A549 (cell line): ENCODE data around the gene NSUN5. TPM values are rescaled to one million over a fixed set of nuclear protein-coding genes. Genes with fewer than 3 reads are reported as not detected.
"Not testable (repeated sequence)": the region's sequence is repeated elsewhere in the genome, so short reads cannot be mapped to it uniquely, and the experiment has no call there.

Source experiments
- ATAC-seq, 2 experiments: fragments of 200-7000 bp in 1 of 2; fragments of >200 bp in 1 of 2; cut with Nextera tagmentation in 1 of 2; cut with Tn5 transposase in 1 of 2; 3 replicates each; pipeline versions ENCODE4 v1.8.0 to v1.9.1; 2018 to 2020; ENCODE audit warnings: mild to moderate bottlenecking in 1 of 2, moderate library complexity in 1 of 2
- CTCF ChIA-PET: fragments of 300-600 bp; sonication (Branson Sonifier 250); formaldehyde crosslinking; extraction: SDS; loops from one replicate; lab custom pipeline; 2021; ENCODE audit warnings: antibody characterized with exemption, inconsistent platforms; lab: Yijun Ruan, JAX
- POLR2A ChIA-PET: fragments of 350-600 bp; formaldehyde crosslinking; extraction: SDS; loops from one replicate; lab custom pipeline; 2021; ENCODE audit warnings: antibody characterized with exemption, inconsistent platforms; lab: Yijun Ruan, JAX
- DNase-seq, 2 experiments: peaks; one replicate each; pipeline versions ENCODE4 v3.0.0 to v3.0.0-alpha.2; 2011 to 2016; ENCODE audit warnings: low read depth in 1 of 2, low spot score in 1 of 2
- FAIRE-seq: peaks from 2 replicates; lab custom pipeline; 2011; peaks lifted over from hg19 to GRCh38; lab: Jason Lieb, UNC
- H3K27ac ChIP-seq, 2 experiments: fragments of >200 bp; sonication (Bioruptor Twin); formaldehyde crosslinking; 3 replicates each; pipeline ENCODE4 v1.5.1; 2016 to 2017
- H3K4me1 ChIP-seq: fragments of >200 bp; sonication (Bioruptor Twin); formaldehyde crosslinking; 3 replicates; pipeline ENCODE4 v1.6.1; 2016
- H3K4me2 ChIP-seq: fragments of >200 bp; sonication (Bioruptor Twin); formaldehyde crosslinking; 3 replicates; pipeline ENCODE4 v1.6.1; 2016
- H3K4me3 ChIP-seq: fragments of >200 bp; sonication (Bioruptor Twin); formaldehyde crosslinking; 3 replicates; pipeline ENCODE4 v1.5.1; 2016
- H3K9me3 ChIP-seq: fragments of >200 bp; sonication (Bioruptor Twin); formaldehyde crosslinking; 3 replicates; pipeline ENCODE4 v1.6.1; 2016
- ESRRA ChIP-seq: fragments of 150-350 bp; IDR thresholded peaks from 2 replicates; pipeline ENCODE4 v1.6.1; 2014; ENCODE audit warnings: mild to moderate bottlenecking, low read length, borderline replicate concordance
- HOXA7 ChIP-seq: fragments of 250-450 bp; sonication (Bioruptor Pico); IDR thresholded peaks from 2 replicates; pipeline ENCODE4 v1.5.0; 2020; ENCODE audit warnings: mild to moderate bottlenecking, moderate library complexity
- HOXB5 ChIP-seq: fragments of 250-450 bp; sonication (Bioruptor Pico); IDR thresholded peaks from 2 replicates; pipeline ENCODE4 v1.5.0; 2020; ENCODE audit warnings: mild to moderate bottlenecking, moderate library complexity
- JUNB ChIP-seq: fragments of >200 bp; sonication (Bioruptor Twin); formaldehyde crosslinking; IDR thresholded peaks from 2 replicates; pipeline ENCODE4 v1.6.1; 2016
- MAFK ChIP-seq: fragments of 450-650 bp; IDR thresholded peaks from 2 replicates; pipeline ENCODE4 v1.6.1; 2014; ENCODE audit not compliant: partially characterized antibody
- MYC ChIP-seq: IDR thresholded peaks from 2 replicates; pipeline ENCODE4 v1.6.1; 2012; ENCODE audit warnings: mild to moderate bottlenecking, inconsistent platforms, low read length, improper control_type of control experiment, borderline replicate concordance
- POLR2A ChIP-seq: IDR thresholded peaks from 2 replicates; pipeline ENCODE4 v1.6.1; 2012; ENCODE audit warnings: mild to moderate bottlenecking, low read length
- RAD21 ChIP-seq, 2 experiments: fragments of >200 bp in 1 of 2; sonication (Bioruptor Twin) in 1 of 2; formaldehyde crosslinking in 1 of 2; IDR thresholded peaks in 1 of 2; conservative IDR thresholded peaks in 1 of 2; 2 replicates in 1 of 2; 3 replicates in 1 of 2; pipeline ENCODE4 v1.6.1; 2012 to 2018; ENCODE audit warnings: inconsistent platforms in 1 of 2
- RCOR1 ChIP-seq: fragments of 150-350 bp; IDR thresholded peaks from 2 replicates; pipeline ENCODE4 v1.6.1; 2014; ENCODE audit warnings: antibody characterized with exemption, low read length, low read depth
- SMC3 ChIP-seq: fragments of >200 bp; sonication (Bioruptor Twin); formaldehyde crosslinking; IDR thresholded peaks from 3 replicates; pipeline ENCODE4 v1.6.1; 2018; ENCODE audit warnings: inconsistent platforms
- ZFP36 ChIP-seq: fragments of 450-650 bp; IDR thresholded peaks from 2 replicates; pipeline ENCODE4 v1.6.1; 2014; ENCODE audit warnings: borderline replicate concordance; ENCODE audit not compliant: partially characterized antibody
- WGBS: methylation state at CpG from one replicate; pipeline ENCODE4 v1.1.6; 2017; ENCODE audit errors: missing lambda C conversion rate; 5-methylcytosine and 5-hydroxymethylcytosine counted together
- polyA plus RNA-seq, 4 experiments: library from polyadenylated mRNA; depleted of rRNA in 3 of 4; stranded (reverse); fragments of >200 nt; fragmentation: RNase III in 1 of 4; extraction: RNeasy Plus Mini Kit Qiagen cat#74134 plus additional on column Dnase treatment in 1 of 4; gene quantifications; 2 replicates in 3 of 4; 3 replicates in 1 of 4; pipeline ENCODE4 v1.2.3, GENCODE V29; 2011 to 2017
- TF ChIP-seq, protein P1 (sequence below): fragments of 200-600 bp; sonication (generic); IDR thresholded peaks from 2 replicates; pipeline ENCODE4 v1.6.1; 2016; ENCODE audit warnings: antibody characterized with exemption, mild to moderate bottlenecking, moderate library complexity
- TF ChIP-seq, protein P2 (sequence below): IDR thresholded peaks from 2 replicates; pipeline ENCODE4 v1.6.1; 2012
- TF ChIP-seq, protein P3 (sequence below): fragments of 150-350 bp; IDR thresholded peaks from 2 replicates; pipeline ENCODE4 v1.6.1; 2014; ENCODE audit warnings: low read depth, mild to moderate bottlenecking, low read length

The NSUN5 gene
- polyA plus RNA-seq, 2 of the 4 experiments (the other 2 are of a cell fraction), result 38.3 to 38.9 TPM

DNA sequence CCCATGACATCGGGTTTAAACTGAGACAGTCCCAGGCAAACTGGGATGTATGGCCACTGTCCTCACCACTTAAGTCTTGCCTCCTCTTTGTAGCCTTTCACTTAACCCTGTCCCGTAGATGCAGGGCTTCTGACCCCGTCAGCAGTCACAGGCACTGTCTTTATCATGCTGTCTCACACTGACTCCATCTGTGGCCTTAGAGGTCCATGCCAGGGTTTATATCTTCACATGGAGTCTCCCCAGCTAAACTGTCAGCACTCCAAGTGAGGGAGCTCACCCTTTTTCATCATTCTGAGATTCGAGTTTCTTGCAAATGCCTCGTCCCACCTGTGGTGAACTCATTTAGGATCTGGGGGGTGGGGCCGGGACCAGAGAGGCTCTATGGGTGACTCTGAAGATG, 22.1 kb upstream of the NSUN5 start:
- CTCF ChIA-PET, result interaction anchor here (1.1 to 1.5 kb wide), 2 partner anchors 10 to 121 kb away, joined by 3 to 4 read pairs; no protein-coding TSS in a partner anchor
- H3K4me1 ChIP-seq, result no peaks in the 10 kb centered on the region
- H3K27ac ChIP-seq, result no peak overlapping the region
- no peak overlapping the region for H3K4me2 ChIP-seq
- DNase-seq, result no peak
- H3K4me3 ChIP-seq, result no peak overlapping the region
- TF ChIP-seq ESRRA, result no peak
- no peak for TF ChIP-seq MYC
- POLR2A ChIA-PET, result no interaction called here
- H3K9me3 ChIP-seq, result no peaks in the 10 kb centered on the region
- FAIRE-seq, result no peak
- WGBS, result 45% methylated on average over 6 of the region's 6 CpGs
- ATAC-seq, result peak in 1 of 2 experiments; percentile 20; a peak in 2 of 6 replicates

DNA sequence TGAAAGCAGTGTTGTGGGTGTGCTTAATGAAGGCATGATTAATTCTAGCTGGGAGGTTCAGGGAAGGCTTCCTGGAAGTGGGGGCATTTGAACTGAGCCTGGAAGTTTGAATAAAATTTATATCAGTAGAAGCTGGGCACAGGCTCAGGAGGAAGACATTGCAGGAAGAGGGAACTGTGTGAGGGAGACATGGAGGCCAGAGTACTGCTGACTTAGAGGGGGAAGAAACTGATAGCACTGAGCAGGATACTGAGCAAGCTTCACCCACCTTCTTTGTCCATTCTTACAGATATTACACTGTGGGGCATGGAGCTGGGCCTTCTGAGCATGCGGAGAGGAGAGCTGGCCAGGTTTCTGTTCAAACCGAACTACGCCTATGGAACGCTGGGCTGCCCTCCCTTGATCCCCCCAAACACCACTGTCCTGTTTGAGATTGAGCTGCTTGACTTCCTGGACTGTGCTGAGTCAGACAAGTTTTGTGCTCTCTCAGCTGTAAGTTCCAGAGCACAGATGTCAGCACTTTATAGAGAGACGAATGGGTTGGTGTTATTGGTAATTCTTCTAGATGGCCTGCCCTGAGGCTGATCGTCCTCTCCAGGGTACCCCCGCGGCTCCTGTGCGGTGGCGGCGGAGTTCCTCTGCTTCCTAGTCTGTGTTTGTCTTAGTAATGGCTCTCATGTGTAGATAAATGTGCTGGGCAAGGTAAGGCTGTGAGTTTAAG, 21.4 kb upstream of the NSUN5 start:
- Histone ChIP-seq H3K9me3 (no peaks in the 10 kb centered on the region), H3K4me3 (no peak overlapping the region), H3K4me2 (no peak overlapping the region), H3K4me1 (no peaks in the 10 kb centered on the region), H3K27ac (no peak overlapping the region)
- 81% methylated on average over 11 of the region's 11 CpGs for WGBS
- ATAC-seq, result peak; percentile 26 to 53; a peak in 3 of 6 replicates
- FAIRE-seq, result no peak
- ChIA-PET POLR2A (no interaction called here), CTCF (interaction anchor here (1.1 to 1.5 kb wide), 3 partner anchors 11 to 122 kb away, joined by 3 to 4 read pairs (median 3); no protein-coding TSS in a partner anchor)
- no peak for DNase-seq
- TF ChIP-seq POLR2A (no peak), ZFP36 (no peak), HOXB5 (CRISPR knock-in tag) (no peak), RCOR1 (no peak), JUNB (no peak), MAFK (peak; percentile 36), RAD21 (conservative IDR thresholded peaks at IDR 0.05 in 1 of 2, IDR thresholded peaks at IDR 0.05 in 1 of 2) (no peak)

DNA sequence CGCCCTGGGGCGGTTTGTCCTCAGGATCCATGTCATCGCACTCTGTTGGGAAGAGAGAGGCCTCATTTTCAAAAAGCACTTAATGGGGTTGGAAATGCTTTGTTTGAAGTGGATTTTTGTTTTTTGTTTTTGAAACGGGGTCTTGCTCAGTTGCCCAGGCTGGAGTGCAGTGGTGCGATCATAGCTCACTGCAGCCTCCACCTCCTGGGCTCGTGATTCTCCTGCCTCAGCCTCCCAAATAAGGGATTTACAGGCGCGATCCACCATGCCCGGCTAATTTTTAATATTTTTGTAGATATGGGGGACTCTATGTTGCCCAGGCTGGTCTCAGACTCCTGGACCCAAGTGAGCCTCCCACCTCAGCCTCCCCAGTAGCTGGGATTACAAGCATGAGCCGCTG, 20.1 kb upstream of the NSUN5 start:
- ChIA-PET CTCF (interaction anchor here (0.9 to 1.1 kb wide), 2 partner anchors 15 to 123 kb away, joined by 3 to 5 read pairs; no protein-coding TSS in a partner anchor), POLR2A (no interaction called here)
- ATAC-seq (no peak), DNase-seq (no peak), FAIRE-seq (no peak)
- no peak overlapping the region for H3K27ac ChIP-seq
- H3K4me3 ChIP-seq, result no peak overlapping the region
- H3K4me1 ChIP-seq, result no peaks in the 10 kb centered on the region
- H3K4me2 ChIP-seq, result no peak overlapping the region
- 77% methylated on average over 10 of the region's 10 CpGs for WGBS
- TF ChIP-seq, protein P1, sequence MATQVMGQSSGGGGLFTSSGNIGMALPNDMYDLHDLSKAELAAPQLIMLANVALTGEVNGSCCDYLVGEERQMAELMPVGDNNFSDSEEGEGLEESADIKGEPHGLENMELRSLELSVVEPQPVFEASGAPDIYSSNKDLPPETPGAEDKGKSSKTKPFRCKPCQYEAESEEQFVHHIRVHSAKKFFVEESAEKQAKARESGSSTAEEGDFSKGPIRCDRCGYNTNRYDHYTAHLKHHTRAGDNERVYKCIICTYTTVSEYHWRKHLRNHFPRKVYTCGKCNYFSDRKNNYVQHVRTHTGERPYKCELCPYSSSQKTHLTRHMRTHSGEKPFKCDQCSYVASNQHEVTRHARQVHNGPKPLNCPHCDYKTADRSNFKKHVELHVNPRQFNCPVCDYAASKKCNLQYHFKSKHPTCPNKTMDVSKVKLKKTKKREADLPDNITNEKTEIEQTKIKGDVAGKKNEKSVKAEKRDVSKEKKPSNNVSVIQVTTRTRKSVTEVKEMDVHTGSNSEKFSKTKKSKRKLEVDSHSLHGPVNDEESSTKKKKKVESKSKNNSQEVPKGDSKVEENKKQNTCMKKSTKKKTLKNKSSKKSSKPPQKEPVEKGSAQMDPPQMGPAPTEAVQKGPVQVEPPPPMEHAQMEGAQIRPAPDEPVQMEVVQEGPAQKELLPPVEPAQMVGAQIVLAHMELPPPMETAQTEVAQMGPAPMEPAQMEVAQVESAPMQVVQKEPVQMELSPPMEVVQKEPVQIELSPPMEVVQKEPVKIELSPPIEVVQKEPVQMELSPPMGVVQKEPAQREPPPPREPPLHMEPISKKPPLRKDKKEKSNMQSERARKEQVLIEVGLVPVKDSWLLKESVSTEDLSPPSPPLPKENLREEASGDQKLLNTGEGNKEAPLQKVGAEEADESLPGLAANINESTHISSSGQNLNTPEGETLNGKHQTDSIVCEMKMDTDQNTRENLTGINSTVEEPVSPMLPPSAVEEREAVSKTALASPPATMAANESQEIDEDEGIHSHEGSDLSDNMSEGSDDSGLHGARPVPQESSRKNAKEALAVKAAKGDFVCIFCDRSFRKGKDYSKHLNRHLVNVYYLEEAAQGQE, result no peak
- TF ChIP-seq, protein P2, sequence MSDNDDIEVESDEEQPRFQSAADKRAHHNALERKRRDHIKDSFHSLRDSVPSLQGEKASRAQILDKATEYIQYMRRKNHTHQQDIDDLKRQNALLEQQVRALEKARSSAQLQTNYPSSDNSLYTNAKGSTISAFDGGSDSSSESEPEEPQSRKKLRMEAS, result no peak
- TF ChIP-seq, protein P3, sequence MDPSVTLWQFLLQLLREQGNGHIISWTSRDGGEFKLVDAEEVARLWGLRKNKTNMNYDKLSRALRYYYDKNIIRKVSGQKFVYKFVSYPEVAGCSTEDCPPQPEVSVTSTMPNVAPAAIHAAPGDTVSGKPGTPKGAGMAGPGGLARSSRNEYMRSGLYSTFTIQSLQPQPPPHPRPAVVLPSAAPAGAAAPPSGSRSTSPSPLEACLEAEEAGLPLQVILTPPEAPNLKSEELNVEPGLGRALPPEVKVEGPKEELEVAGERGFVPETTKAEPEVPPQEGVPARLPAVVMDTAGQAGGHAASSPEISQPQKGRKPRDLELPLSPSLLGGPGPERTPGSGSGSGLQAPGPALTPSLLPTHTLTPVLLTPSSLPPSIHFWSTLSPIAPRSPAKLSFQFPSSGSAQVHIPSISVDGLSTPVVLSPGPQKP, result no peak
- TF ChIP-seq MYC, result no peak
- TF ChIP-seq SMC3, result no peak
- TF ChIP-seq HOXA7 (CRISPR knock-in tag), result no peak
- TF ChIP-seq ESRRA, result no peak
- no peaks in the 10 kb centered on the region for H3K9me3 ChIP-seq

DNA sequence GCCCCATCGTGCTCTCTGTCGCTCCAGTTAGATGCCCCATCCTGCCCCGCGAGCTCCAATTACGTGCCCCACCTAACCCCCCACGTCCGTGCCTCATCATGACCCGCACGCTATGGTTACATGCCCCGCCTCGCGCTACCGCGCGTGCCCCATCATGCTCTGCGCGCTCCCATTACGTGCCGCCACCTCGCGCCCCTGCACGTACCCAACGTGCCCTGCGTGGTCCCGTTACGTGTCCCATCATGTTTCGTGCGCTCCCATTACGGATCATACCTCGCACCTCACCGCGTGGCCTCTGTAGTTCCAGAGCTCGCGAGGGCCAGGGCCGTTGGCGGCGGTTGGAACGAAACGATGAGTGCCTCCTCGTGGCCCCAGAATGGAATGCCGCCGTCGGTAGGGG, 19.3 kb upstream of the NSUN5 start, which contains the start of the genes FKBP6 and TRIM50:
TSS of gene FKBP6 (plus strand) at position 240 of the 400 bp plus-strand sequence. CDS start 268 bp downstream, outside the sequence.
TSS of gene TRIM50 (minus strand) at position 161 of the 400 bp plus-strand sequence. CDS start 3,295 bp downstream, outside the sequence.
- POLR2A ChIA-PET, ATAC-seq, H3K4me1 ChIP-seq, H3K4me3 ChIP-seq, FAIRE-seq, H3K27ac ChIP-seq, DNase-seq, H3K4me2 ChIP-seq, H3K9me3 ChIP-seq: not testable (repeated sequence)
- CTCF ChIA-PET, result interaction anchor here (1.2 to 6.0 kb wide), 2 partner anchors 8 to 126 kb away, joined by 3 to 70 read pairs; no protein-coding TSS in a partner anchor
- 93% methylated on average over 43 of the region's 43 CpGs for WGBS

DNA sequence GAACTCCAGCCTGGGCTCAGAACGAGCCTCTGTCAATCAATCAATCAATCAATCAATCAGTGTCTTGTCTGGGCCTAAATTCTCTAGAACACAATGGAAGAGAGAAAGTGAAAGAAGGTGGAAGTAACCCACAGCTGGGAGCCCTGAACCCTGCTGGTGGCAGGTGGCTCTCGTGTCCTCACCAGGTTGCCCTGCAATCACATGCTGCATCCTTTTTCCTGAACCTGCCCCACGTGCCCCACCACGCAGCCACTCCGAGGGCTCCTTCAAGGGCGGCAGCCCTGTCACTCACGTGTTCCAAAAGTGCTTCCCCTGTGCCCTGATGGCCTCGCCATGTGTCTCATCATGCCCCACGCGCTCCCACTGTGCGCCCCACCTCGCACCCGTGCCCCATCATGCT, 18.8 kb upstream of the NSUN5 start:
- H3K4me3 ChIP-seq, ATAC-seq, FAIRE-seq, H3K4me1 ChIP-seq, H3K27ac ChIP-seq, H3K4me2 ChIP-seq, H3K9me3 ChIP-seq, DNase-seq, POLR2A ChIA-PET: not testable (repeated sequence)
- WGBS, result 82% methylated on average over 13 of the region's 13 CpGs
- CTCF ChIA-PET, result interaction anchor here (1.2 to 6.0 kb wide), 2 partner anchors 8 to 126 kb away, joined by 3 to 70 read pairs; no protein-coding TSS in a partner anchor

DNA sequence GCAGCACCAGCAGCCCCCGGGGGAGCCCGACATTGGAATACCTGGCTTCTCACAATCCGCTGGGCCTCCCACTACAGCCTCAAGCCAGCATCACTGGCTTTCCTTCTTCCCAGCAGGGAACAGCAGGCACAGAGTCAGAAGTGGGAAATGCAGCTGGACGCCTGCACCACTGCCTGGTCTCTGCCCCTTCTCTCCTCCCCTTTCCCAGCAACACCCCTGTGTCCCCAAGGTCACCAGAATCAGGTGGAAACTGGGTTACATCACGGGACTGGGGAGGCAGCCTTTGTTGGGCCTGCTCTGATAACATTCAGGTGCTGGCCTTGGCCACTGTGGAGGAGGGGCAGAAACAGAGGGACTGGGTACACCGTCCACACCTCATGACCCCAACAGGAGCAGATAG, 16.8 kb upstream of the NSUN5 start:
- CTCF ChIA-PET, result interaction anchor here (1.2 to 6.0 kb wide), 4 partner anchors 9 to 409 kb away, joined by 3 to 70 read pairs (median 28); no protein-coding TSS in a partner anchor
- 60% methylated on average over 6 of the region's 6 CpGs for WGBS
- POLR2A ChIA-PET, result not testable (repeated sequence)

More for the DNA sequence above, 16.8 kb upstream of the NSUN5 start:
- not testable (repeated sequence) for FAIRE-seq, H3K27ac ChIP-seq, H3K4me3 ChIP-seq, H3K4me1 ChIP-seq, H3K9me3 ChIP-seq, H3K4me2 ChIP-seq, ATAC-seq, DNase-seq
